Vagina (tissue), 2 donors: ENCODE measurements around the gene CCDC60.

Source experiments
- POLR2A ChIP-seq, 2 donors: fragments of 450-650 bp; IDR thresholded peaks; one replicate each; pipeline ENCODE4 v1.6.1; 2017; ENCODE audit warnings: antibody characterized with exemption in 2 of 2, mild to moderate bottlenecking in 2 of 2, moderate library complexity in 2 of 2
- POLR2AphosphoS5 ChIP-seq, 2 donors: sonication (generic); formaldehyde crosslinking; IDR thresholded peaks; one replicate each; pipeline ENCODE4 v1.9.0; 2017; ENCODE audit warnings: antibody characterized with exemption in 2 of 2, mild to moderate bottlenecking in 2 of 2, low read depth in 1 of 2; ENCODE audit not compliant: insufficient read depth in 1 of 2
- TF ChIP-seq, protein P1 (sequence below), 3 experiments: fragments of 450-650 bp in 2 of 3; fragments of 200-600 bp in 1 of 3; sonication (generic) in 1 of 3; IDR thresholded peaks; one replicate each; pipeline ENCODE4 v1.5.1; 2017 to 2019; ENCODE audit warnings: antibody characterized with exemption in 3 of 3, mild to moderate bottlenecking in 2 of 3, moderate library complexity in 2 of 3

DNA sequence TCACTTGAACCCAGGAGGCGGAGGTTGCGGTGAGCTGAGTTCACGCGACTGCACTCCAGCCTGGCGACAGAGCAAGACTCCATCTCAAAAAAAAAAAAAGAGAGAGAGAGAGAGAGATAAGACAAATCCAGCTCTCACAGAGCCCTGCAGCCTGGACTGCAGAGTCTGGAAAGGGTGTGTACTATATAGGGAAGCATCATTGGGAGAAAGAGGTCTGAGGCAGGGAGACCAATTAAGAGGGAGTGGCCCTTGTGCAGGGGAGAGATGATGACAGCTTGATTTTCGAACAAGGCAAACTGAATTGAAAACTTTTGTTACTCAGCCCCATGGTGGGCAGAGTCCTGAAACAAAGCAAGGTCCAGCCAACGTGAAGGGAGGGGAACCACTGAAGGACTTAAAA is 116.2 kb downstream of the CCDC60 start:
- TF ChIP-seq, protein P1, sequence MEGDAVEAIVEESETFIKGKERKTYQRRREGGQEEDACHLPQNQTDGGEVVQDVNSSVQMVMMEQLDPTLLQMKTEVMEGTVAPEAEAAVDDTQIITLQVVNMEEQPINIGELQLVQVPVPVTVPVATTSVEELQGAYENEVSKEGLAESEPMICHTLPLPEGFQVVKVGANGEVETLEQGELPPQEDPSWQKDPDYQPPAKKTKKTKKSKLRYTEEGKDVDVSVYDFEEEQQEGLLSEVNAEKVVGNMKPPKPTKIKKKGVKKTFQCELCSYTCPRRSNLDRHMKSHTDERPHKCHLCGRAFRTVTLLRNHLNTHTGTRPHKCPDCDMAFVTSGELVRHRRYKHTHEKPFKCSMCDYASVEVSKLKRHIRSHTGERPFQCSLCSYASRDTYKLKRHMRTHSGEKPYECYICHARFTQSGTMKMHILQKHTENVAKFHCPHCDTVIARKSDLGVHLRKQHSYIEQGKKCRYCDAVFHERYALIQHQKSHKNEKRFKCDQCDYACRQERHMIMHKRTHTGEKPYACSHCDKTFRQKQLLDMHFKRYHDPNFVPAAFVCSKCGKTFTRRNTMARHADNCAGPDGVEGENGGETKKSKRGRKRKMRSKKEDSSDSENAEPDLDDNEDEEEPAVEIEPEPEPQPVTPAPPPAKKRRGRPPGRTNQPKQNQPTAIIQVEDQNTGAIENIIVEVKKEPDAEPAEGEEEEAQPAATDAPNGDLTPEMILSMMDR (IDR thresholded peaks at IDR 0.05), result no peak
- TF ChIP-seq POLR2A (IDR thresholded peaks at IDR 0.05) (no peak), POLR2AphosphoS5 (IDR thresholded peaks at IDR 0.05; ENCODE audit: insufficient read depth in 1 of 2, low read depth in 1 of 2) (no peak)
